Keratinocyte (primary cell): Measurements from ENCODE around the gene ALDH3B2.

Experiments
- CTCF ChIP-seq, 3 experiments: IDR thresholded peaks in 1 of 3; conservative IDR thresholded peaks in 1 of 3; optimal IDR thresholded peaks in 1 of 3; 2 replicates in 2 of 3; 3 replicates in 1 of 3; pipeline versions ENCODE3 to v1.5.1; 2011; ENCODE audit warnings: low read length in 3 of 3, mild to moderate bottlenecking in 3 of 3, moderate library complexity in 2 of 3, control low read depth in 1 of 3, inconsistent platforms in 1 of 3; ENCODE audit not compliant: insufficient read depth in 2 of 3; ENCODE audit errors: extremely low read depth in 1 of 3
- EZH2 ChIP-seq: IDR thresholded peaks from one replicate; pipeline ENCODE4 v1.6.1; 2012; ENCODE audit warnings: inconsistent platforms, mild to moderate bottlenecking, low read length, moderate library complexity

GRCh38 chr11:67631411-67631810 lies 43.0 kb downstream of the ALDH3B2 start:
- TF ChIP-seq CTCF (optimal IDR thresholded peaks at IDR 0.05 in 1 of 3, IDR thresholded peaks at IDR 0.05 in 1 of 3, conservative IDR thresholded peaks at IDR 0.05 in 1 of 3; ENCODE audit: extremely low read depth in 1 of 3, insufficient read depth in 2 of 3, low read length in 3 of 3) = no peak
- no peak for TF ChIP-seq EZH2
